Brain microvascular endothelial cell (primary cell): Measurements from ENCODE around the gene SELL.
"Not testable (repeated sequence)": the region's sequence is repeated elsewhere in the genome, so short reads cannot be mapped to it uniquely, and the experiment has no call there.

Experiments used
- DNase-seq: peaks from one replicate; pipeline ENCODE4 v3.0.0-alpha.2; 2020
- H3K27ac ChIP-seq: fragments of 250-450 bp; sonication (Bioruptor Pico); 2 replicates; pipeline ENCODE4 v1.5.1; 2020; ENCODE audit warnings: mild to moderate bottlenecking, moderate library complexity
- H3K27me3 ChIP-seq: fragments of 250-450 bp; sonication (Bioruptor Pico); replicated peaks from 2 replicates; pipeline ENCODE4 v1.5.1; 2020; ENCODE audit warnings: mild to moderate bottlenecking
- H3K36me3 ChIP-seq: fragments of 250-450 bp; sonication (Bioruptor Pico); replicated peaks from 2 replicates; pipeline ENCODE4 v1.5.1; 2020; ENCODE audit warnings: mild to moderate bottlenecking
- H3K4me3 ChIP-seq: 2 replicates; pipeline ENCODE4 v1.5.1; 2011; ENCODE audit warnings: low read depth, mild to moderate bottlenecking, control low read depth, low read length, moderate library complexity
- CTCF ChIP-seq: IDR thresholded peaks from 2 replicates; pipeline ENCODE4 v1.5.1; 2011; ENCODE audit warnings: low read depth, mild to moderate bottlenecking, moderate library complexity, low read length, control low read depth, inconsistent platforms; ENCODE audit errors: missing control alignments
- in situ Hi-C: cut with HindIII; loops from 2 replicates; pipeline ENCODE4 v1.10.0; 2017; ENCODE audit warnings: low sequenced_read_pairs, low pct_ligation_motif_present

The SELL gene

GRCh38 chr1:169722779-169723178 is 11.4 kb upstream of the SELL start:
- H3K27me3 ChIP-seq, result no peaks in the 10 kb centered on the region
- no peaks in the 10 kb centered on the region for H3K36me3 ChIP-seq
- H3K4me3 ChIP-seq, result no peak overlapping the region
- DNase-seq, result no peak
- in situ Hi-C loops, result no loop called here
- no peak for TF ChIP-seq CTCF
- no peak overlapping the region for H3K27ac ChIP-seq

GRCh38 chr1:169715100-169715499 is 3.7 kb upstream of the SELL start:
- H3K27me3 ChIP-seq, DNase-seq, H3K27ac ChIP-seq, H3K4me3 ChIP-seq, in situ Hi-C loops, H3K36me3 ChIP-seq: not testable (repeated sequence)

- in situ Hi-C loops, H3K27ac ChIP-seq, H3K4me3 ChIP-seq, H3K36me3 ChIP-seq, H3K27me3 ChIP-seq, DNase-seq: not testable (repeated sequence)
These were observed 1.7 kb upstream of the SELL start for GRCh38 chr1:169713090-169713489.

- Histone ChIP-seq H3K36me3 (no peaks in the 10 kb centered on the region), H3K4me3 (no peak overlapping the region), H3K27ac (no peak overlapping the region), H3K27me3 (no peaks in the 10 kb centered on the region)
- in situ Hi-C loops, result no loop called here
- TF ChIP-seq CTCF, result no peak
- no peak for DNase-seq
These were observed 850 bp upstream of the SELL start for GRCh38 chr1:169712309-169712631.

GRCh38 chr1:169708647-169709046 is 2.8 kb downstream of the SELL start:
- no peak for DNase-seq
- H3K27ac ChIP-seq, result no peak overlapping the region
- in situ Hi-C loops, result no loop called here
- H3K4me3 ChIP-seq, result no peak overlapping the region
- TF ChIP-seq CTCF, result no peak
- no peaks in the 10 kb centered on the region for H3K27me3 ChIP-seq
- no peaks in the 10 kb centered on the region for H3K36me3 ChIP-seq

- no peaks in the 10 kb centered on the region for H3K36me3 ChIP-seq
- H3K4me3 ChIP-seq, result no peak overlapping the region
- no peak for TF ChIP-seq CTCF
- H3K27me3 ChIP-seq, result no peaks in the 10 kb centered on the region
- in situ Hi-C loops, result no loop called here
- no peak overlapping the region for H3K27ac ChIP-seq
- DNase-seq, result no peak
These were observed 3.4 kb downstream of the SELL start for GRCh38 chr1:169707912-169708604.

- Histone ChIP-seq H3K36me3 (no peaks in the 10 kb centered on the region), H3K4me3 (no peak overlapping the region), H3K27ac (no peak overlapping the region), H3K27me3 (no peaks in the 10 kb centered on the region)
- TF ChIP-seq CTCF, result no peak
- no peak for DNase-seq
- in situ Hi-C loops, result no loop called here
These were observed 6.6 kb downstream of the SELL start for GRCh38 chr1:169704797-169705196.
